Measurements from ENCODE around the gene EFCAB14.

DNA sequence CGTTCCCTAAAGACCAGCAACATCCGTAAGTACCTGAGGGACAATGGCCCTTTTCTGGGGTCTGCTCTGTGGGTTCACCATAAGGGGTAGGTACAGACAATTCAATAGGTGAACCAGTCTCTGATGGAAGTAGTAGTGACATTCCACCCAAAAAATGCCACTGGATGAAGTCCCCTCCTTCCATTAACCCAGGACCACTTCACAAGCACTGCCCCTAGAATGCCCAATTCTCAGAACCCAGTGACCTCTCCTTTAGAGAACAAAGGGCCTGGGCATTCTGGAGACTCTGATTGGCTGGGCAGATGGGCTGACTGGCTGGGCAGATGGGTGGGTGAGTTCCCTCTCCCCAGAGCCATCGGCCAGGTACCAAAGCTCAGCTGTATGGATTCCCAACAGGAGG is 47.4 kb downstream of the EFCAB14 start, which contains the start of gene TEX38:
- TF ChIP-seq, protein P1, sequence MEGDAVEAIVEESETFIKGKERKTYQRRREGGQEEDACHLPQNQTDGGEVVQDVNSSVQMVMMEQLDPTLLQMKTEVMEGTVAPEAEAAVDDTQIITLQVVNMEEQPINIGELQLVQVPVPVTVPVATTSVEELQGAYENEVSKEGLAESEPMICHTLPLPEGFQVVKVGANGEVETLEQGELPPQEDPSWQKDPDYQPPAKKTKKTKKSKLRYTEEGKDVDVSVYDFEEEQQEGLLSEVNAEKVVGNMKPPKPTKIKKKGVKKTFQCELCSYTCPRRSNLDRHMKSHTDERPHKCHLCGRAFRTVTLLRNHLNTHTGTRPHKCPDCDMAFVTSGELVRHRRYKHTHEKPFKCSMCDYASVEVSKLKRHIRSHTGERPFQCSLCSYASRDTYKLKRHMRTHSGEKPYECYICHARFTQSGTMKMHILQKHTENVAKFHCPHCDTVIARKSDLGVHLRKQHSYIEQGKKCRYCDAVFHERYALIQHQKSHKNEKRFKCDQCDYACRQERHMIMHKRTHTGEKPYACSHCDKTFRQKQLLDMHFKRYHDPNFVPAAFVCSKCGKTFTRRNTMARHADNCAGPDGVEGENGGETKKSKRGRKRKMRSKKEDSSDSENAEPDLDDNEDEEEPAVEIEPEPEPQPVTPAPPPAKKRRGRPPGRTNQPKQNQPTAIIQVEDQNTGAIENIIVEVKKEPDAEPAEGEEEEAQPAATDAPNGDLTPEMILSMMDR (IDR thresholded peaks at IDR 0.05; ENCODE audit: control extremely low read depth in 1 of 3, insufficient read depth in 1 of 3, low read depth in 1 of 3, low read length in 3 of 3) = no peak
- TF ChIP-seq FOSL1 (IDR thresholded peaks at IDR 0.05; ENCODE audit: insufficient read depth, low read depth, low read length) (no peak), YY1 (IDR thresholded peaks at IDR 0.05; ENCODE audit: low read depth, low read length) (no peak), CBX5 (IDR thresholded peaks at IDR 0.05; ENCODE audit: low read depth, low read length) (no peak), GTF2F1 (IDR thresholded peaks at IDR 0.05; ENCODE audit: borderline replicate concordance, low read depth, low read length) (no peak), SIN3A (conservative IDR thresholded peaks at IDR 0.05 in 1 of 2, IDR thresholded peaks at IDR 0.05 in 1 of 2; ENCODE audit: low read depth in 1 of 2, low read length in 2 of 2) (no peak), TAF1 (IDR thresholded peaks at IDR 0.05; ENCODE audit: low read depth, low read length) (no peak)
- TF ChIP-seq, protein P2, sequence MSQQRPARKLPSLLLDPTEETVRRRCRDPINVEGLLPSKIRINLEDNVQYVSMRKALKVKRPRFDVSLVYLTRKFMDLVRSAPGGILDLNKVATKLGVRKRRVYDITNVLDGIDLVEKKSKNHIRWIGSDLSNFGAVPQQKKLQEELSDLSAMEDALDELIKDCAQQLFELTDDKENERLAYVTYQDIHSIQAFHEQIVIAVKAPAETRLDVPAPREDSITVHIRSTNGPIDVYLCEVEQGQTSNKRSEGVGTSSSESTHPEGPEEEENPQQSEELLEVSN (IDR thresholded peaks at IDR 0.05) = no peak
